A549 (cell line): ENCODE results near the gene HSPA4L.

Source experiments
- CBX8 ChIP-seq: fragments of 200-600 bp; sonication (generic); IDR thresholded peaks from 2 replicates; pipeline ENCODE4 v1.6.1; 2016
- CTCF ChIP-seq: fragments of >200 bp; sonication (Bioruptor Twin); formaldehyde crosslinking; IDR thresholded peaks from 3 replicates; pipeline ENCODE4 v1.5.1; 2016
- ELK1 ChIP-seq: fragments of 150-350 bp; IDR thresholded peaks from 2 replicates; pipeline ENCODE4 v1.6.1; 2014; ENCODE audit warnings: low read depth, mild to moderate bottlenecking, low read length
- PHF8 ChIP-seq: fragments of 200-600 bp; sonication (generic); IDR thresholded peaks from 2 replicates; pipeline ENCODE4 v1.6.1; 2016; ENCODE audit warnings: low read depth, mild to moderate bottlenecking, antibody characterized with exemption, moderate library complexity, borderline replicate concordance
- POLR2A ChIP-seq: IDR thresholded peaks from 2 replicates; pipeline ENCODE4 v1.6.1; 2012; ENCODE audit warnings: mild to moderate bottlenecking, low read length
- TF ChIP-seq, protein P1 (sequence below): fragments of 200-600 bp; sonication (generic); IDR thresholded peaks from 2 replicates; pipeline ENCODE4 v1.6.1; 2016; ENCODE audit warnings: antibody characterized with exemption, mild to moderate bottlenecking, moderate library complexity

- no peak for TF ChIP-seq PHF8
- no peak for TF ChIP-seq CTCF
- TF ChIP-seq, protein P1, sequence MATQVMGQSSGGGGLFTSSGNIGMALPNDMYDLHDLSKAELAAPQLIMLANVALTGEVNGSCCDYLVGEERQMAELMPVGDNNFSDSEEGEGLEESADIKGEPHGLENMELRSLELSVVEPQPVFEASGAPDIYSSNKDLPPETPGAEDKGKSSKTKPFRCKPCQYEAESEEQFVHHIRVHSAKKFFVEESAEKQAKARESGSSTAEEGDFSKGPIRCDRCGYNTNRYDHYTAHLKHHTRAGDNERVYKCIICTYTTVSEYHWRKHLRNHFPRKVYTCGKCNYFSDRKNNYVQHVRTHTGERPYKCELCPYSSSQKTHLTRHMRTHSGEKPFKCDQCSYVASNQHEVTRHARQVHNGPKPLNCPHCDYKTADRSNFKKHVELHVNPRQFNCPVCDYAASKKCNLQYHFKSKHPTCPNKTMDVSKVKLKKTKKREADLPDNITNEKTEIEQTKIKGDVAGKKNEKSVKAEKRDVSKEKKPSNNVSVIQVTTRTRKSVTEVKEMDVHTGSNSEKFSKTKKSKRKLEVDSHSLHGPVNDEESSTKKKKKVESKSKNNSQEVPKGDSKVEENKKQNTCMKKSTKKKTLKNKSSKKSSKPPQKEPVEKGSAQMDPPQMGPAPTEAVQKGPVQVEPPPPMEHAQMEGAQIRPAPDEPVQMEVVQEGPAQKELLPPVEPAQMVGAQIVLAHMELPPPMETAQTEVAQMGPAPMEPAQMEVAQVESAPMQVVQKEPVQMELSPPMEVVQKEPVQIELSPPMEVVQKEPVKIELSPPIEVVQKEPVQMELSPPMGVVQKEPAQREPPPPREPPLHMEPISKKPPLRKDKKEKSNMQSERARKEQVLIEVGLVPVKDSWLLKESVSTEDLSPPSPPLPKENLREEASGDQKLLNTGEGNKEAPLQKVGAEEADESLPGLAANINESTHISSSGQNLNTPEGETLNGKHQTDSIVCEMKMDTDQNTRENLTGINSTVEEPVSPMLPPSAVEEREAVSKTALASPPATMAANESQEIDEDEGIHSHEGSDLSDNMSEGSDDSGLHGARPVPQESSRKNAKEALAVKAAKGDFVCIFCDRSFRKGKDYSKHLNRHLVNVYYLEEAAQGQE, result no peak
- no peak for TF ChIP-seq POLR2A
- TF ChIP-seq ELK1, result no peak
- TF ChIP-seq CBX8, result no peak
Measured at GRCh38 chr4:127756906-127757305, 25.2 kb upstream of the HSPA4L start.
